Effector CD4-positive, alpha-beta T cell (primary cell): ENCODE measurements around the gene ATAD2B.
"Not testable (repeated sequence)": the region's sequence is repeated elsewhere in the genome, so short reads cannot be mapped to it uniquely, and the experiment has no call there.

Experiments
- DNase-seq: peaks from one replicate; pipeline ENCODE4 v3.0.0-alpha.2; 2020
- total RNA-seq: gene quantifications from one replicate; lab custom pipeline; 2026; lab: John Stamatoyannopoulos, UW

Gene ATAD2B
- total RNA-seq = 111 reads per million, percentile 84 among the genes with 10 or more reads in this experiment

GRCh38 chr2:23926750-23927571 is at the start of gene ATAD2B:
Gene ATAD2B, minus strand, starts transcription at chr2:23927123. Its CDS starts 353 bp downstream, at chr2:23926770.
- DNase-seq = peak; percentile 88

DNA sequence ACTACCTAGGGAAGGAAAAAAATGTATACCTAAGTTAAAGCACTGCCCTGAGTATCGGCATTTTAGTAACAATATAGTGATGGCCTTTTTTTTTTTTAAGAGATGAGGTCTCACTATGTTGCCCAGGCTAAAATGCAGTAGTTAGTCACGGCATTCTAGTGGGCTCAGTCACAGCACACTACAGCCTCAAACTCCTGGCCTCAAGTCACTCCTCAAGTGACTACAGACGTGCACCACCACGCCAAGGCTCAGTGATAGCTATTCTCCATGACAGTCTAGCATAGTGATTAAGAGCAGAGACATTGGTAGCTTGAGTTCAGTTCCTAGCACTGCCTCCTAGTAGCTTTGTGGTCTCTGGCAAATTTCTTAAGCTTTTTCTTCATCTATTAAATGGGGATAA is 40.9 kb upstream of the ATAD2B start:
- no peak for DNase-seq

- no peak for DNase-seq
These were observed 27.5 kb upstream of the ATAD2B start for GRCh38 chr2:23954325-23955014.

- no peak for DNase-seq
These were observed 26.7 kb upstream of the ATAD2B start for GRCh38 chr2:23953625-23954024.

- not testable (repeated sequence) for DNase-seq
These were observed 25.6 kb upstream of the ATAD2B start for GRCh38 chr2:23952558-23952957.

DNA sequence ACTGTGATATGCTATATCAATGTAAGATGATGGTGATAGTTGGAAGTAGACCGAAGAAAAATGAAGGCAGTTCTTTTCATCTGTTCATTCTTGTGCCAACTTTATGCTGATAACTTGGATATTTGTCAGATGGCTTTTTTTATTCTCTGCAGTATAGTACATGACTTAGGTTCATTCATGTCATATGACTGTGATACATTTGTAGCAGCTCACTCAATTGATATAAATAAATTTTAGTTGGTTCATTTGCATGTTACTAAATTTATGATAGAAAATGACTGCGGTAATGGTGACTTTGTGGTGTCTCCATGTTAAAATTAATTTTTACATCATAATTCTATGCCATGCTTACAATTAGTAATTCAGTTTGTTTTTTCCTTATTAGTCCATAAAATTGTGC is 20.4 kb upstream of the ATAD2B start:
- DNase-seq = no peak

GRCh38 chr2:23944976-23945375 is 18.1 kb upstream of the ATAD2B start:
- DNase-seq = no peak

- no peak for DNase-seq
These were observed 17.6 kb upstream of the ATAD2B start for GRCh38 chr2:23944527-23944926.

GRCh38 chr2:23943666-23944065 is 16.7 kb upstream of the ATAD2B start:
- no peak for DNase-seq

DNA sequence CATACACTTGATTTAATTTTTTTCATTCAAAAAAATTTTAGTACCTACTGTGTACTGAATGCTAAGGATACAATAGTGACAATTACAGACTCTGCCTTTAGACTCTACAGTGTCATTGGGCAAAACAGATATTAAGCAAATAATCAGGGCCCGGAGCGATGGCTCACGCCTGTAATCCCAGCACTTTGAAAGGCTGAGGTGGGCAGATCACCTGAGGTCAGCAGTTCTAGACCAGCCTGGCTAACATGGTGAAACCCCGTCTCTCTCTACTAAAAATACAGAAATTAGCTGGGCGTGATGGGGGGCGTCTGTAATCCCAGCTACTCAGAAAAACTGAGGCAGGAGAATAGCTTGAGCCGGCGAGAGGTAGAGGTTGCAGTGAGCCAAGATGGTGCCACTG is 14.7 kb upstream of the ATAD2B start:
- DNase-seq = no peak

GRCh38 chr2:23940718-23941620 is 14.0 kb upstream of the ATAD2B start:
- peak; percentile 28 for DNase-seq

DNA sequence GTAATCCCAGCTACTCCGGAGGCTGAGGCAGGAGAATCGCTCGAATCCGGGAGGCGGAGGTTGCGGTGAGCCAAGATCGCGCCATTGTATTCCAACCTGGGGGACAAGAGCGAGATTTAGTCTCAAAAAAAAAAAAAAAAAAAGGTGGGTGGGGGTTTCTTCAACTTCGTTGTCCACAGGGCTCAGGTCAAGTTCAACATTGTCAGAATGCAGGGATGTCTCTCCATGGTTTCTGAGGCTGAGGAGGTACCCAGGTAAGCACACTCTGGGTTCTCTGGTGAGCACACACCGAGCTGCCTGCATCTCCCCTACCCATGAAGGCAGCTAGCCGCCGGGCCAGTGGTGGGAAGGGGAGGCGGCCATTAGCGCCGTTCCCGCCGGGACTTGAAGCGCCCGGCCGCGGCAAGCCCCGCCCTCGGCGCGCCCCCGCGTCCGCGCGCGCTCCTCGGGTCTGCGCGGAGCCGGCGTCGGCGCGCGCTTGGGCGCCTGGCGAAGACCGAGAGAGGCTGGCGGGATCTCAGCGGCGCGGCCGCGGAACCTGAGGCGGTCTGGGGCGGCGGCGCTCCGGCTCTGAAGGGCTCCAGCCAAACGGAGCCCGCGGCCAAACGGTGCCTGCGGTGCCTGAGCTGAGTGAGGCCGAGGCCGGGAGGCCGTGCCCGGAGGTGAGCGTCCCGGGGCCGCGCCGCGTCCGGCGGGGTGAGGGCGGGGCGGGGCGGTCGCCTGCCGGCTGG is 13.2 kb upstream of the ATAD2B start, which contains the start of gene UBXN2A:
UBXN2A (plus strand) TSS at position 477 of the 731 bp plus-strand sequence. CDS start 17,852 bp downstream, outside the sequence.
- DNase-seq = peak; percentile 61

DNA sequence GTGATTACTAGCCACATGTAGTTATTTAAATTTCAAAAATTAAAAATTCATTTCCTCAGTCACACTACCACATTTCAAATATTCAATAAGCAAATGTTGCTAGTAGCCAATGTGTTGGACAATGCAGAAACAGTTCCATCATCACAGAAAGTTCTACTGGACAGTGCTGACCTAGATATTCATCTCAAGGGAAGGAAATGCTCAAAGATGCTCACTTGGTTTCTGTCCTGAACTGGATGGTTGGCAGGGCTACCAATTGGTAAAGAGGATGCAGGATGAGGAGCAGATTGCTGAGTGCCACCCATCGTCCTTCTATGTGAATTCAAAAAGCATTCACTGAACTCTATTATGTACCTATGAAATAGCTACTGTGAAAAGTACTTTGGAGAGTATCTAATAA is 7.3 kb upstream of the ATAD2B start:
- no peak for DNase-seq

DNA sequence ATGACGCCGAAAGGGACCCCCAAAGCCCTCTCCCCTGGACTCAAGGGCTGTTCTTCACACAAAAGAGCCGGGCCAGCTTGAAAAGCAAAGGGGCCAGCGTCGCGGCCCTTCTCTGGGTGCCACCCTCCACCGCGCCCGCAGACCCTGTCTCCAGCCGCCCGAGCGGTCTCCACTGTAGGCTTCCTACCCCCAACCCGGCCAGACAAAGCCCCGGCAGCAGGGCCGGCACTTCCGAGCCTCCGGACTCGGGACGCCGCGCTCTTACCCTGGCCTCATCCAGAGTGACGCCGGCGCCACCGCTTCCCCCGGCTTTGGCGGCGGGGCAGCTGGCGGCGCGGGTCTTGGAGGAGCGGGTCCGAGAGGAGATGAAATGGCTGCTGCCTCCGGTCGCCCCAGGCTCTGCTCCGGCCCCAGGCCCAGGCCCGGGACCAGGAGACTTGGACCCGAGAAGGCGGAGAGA is 603 bp downstream of the ATAD2B start:
- peak; percentile 15 for DNase-seq

DNA sequence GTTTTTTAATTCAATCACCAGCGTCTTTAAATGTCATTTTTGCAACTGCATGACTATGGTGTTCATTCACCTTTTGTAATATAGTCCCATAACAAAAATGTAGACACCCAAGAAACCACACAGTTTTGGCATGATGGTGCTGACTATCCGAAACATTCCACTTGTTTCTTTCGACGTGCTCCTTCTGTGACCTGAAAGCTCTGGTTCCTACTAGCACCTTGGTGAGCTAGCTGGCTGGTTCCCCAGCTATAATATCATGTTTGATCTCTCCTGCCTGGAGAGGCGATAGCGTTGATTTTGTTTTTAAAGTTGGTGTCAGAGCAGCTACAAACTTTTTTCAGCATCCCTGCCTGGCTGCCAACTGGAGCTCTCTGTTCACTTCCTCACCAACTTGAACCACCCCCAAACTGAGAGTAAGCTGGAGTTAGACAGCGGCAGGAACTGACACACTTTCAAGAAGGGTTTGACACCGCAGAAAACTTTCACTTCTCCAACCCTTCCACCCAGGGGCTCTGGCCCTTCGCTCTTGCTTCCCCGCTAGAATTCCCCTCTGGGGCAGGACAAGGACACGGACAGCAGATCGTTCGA is 1.1 kb downstream of the ATAD2B start:
- DNase-seq = peak; percentile 50

DNA sequence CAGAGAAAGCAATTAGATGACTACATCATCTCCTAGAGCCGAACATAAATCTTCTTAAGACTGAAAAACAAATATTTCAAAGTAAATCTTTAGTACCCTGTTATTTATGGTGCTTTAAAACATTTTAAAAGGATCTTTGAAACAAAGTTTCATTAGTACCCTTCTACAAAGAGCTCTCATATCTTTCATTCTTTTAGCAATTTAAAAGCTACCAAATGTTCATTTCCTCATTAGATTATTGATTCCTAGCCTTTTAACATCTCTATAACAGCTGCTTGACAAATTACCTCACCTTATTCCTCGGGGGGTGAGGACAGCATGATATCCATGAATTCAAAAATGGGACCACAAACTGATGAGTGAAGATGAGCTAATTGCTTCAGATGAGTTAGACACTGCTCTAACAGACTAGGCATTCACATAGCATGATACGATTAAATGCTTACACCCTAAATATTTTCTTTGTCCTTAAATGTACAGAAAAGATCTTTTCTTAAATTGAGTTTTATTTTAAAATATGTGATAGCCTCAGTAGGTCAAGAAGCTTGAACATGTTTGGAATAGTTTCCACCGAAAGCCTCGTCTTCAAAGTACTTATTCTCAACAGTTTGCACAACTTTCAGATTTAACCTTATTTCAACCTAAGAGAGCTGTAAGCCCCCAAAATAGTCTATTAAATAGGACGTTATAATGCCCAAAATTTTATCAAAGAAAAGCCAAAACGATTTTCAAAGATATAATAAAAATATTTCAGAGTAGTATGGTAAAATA is 2.1 kb downstream of the ATAD2B start:
- no peak for DNase-seq

DNA sequence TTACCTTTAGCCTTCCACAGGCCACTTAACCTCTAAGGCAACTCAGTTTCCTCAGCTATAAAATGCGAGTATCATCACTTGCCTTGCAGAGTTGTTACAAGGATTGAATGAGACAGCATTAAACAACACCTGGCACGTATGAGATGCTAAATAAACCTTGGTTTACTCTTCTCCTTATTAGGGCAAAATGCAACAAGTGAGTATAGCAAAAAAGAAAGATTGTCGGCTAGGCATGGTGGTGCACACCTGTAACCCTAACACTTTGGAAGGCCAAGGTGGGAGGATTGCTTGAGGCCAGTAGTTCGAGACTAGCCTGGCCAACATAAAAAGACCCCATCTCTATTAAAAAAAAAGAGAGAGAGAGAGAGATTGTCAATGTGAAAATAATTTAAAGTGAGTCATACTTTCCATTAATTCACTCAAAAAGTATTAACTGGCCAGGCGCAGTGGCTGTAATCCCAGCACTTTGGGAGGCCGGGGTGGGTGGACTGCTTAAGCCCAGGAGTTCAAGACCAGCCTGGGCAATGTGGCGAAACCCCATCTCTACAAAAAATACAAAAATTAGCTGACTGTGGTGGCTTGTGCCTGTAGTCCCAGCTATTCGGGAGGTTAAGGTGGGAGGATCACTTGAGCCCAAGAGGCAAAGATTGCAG is 8.0 kb downstream of the ATAD2B start:
- DNase-seq = no peak

DNA sequence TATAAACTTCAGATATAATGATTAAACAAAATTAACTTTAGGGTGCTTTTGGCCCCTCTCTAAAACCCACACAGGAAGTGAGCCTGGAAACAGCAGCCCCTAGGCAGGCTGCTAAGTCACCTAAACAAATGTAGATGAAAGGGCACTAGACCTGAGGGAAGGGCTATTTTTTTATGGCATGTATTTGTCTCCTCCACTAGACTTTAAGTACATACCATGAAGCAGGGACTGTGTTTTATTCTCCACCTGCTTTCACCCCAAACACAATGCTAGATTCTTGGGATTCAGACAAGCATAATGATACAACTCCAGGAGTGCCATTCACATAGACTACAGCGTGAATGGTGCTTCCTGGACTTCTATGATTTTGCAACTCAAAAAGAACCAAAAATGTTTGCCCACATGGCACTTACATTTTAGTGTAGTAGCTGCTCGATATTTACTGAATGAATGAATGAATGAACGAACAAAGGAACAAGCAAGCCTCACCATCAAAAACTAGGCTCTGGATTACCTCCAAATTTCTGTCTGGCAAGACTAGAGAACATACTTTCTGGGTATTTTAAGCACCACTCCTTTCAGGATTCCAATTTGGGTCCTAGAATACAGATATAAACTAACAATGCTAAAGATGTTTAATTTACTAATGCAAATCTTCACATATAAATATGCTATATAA is 10.1 kb downstream of the ATAD2B start:
- no peak for DNase-seq

GRCh38 chr2:23915327-23915726 is 11.6 kb downstream of the ATAD2B start:
- DNase-seq = no peak

DNA sequence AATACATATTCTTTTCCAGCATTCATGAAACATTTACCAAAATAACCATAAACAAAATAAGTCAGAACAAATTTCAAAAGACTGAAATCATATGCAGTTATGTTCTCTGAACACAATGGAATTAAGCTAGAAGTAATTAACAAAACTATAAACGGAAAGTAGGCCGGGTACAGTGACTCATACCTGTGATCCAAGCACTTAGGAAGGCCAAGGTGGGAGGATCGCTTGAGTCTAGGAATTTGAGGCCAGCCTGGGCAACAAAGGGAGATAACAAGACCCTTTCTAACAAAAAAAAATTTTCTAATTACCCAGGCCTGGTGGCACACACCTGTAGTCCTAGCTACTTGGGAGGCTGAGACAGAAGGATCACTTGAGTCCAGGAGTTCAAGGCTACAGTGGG is 14.9 kb downstream of the ATAD2B start:
- DNase-seq = no peak
